Neural crest cell (in vitro differentiated cells): ENCODE results near the gene DZIP3. TPM values are rescaled to one million over a fixed set of nuclear protein-coding genes. Genes with fewer than 3 reads are reported as not detected.

ENCODE experiments used
- DNase-seq: peaks from one replicate; pipeline ENCODE4 v3.0.0; 2021; ENCODE audit warnings: low read depth, mixed read lengths, low spot score
- H3K27ac Mint-ChIP-seq: one replicate; pipeline ENCODE4 v1.8.0; 2021; ENCODE audit warnings: mild to moderate bottlenecking, mixed read lengths; ENCODE audit not compliant: unreplicated experiment
- H3K27me3 Mint-ChIP-seq: 2 replicates; pipeline ENCODE4 v1.8.0; 2021; ENCODE audit warnings: low read depth, mild to moderate bottlenecking, mixed read lengths
- H3K36me3 Mint-ChIP-seq: 2 replicates; pipeline ENCODE4 v1.8.0; 2021; ENCODE audit warnings: low read depth, mild to moderate bottlenecking, mixed read lengths
- H3K4me1 Mint-ChIP-seq: 2 replicates; pipeline ENCODE4 v1.8.0; 2021; ENCODE audit warnings: mixed read lengths
- H3K4me3 Mint-ChIP-seq: one replicate; pipeline ENCODE4 v1.8.0; 2021; ENCODE audit warnings: mild to moderate bottlenecking, mixed read lengths
- H3K9me3 Mint-ChIP-seq: 2 replicates; pipeline ENCODE4 v1.8.0; 2021; ENCODE audit warnings: mixed read lengths
- CTCF ChIP-seq: fragments of 200-600 bp; sonication (generic); conservative IDR thresholded peaks from 2 replicates; pipeline ENCODE4 v1.5.0; 2021; ENCODE audit warnings: antibody characterized with exemption, mild to moderate bottlenecking
- total RNA-seq: library from RNA; stranded (reverse); gene quantifications from 2 replicates; pipeline ENCODE4 v1.2.1, GENCODE V29; 2021

DZIP3 gene
- total RNA-seq, 1 donor from 2014 or later, result 24.2 TPM

- Mint-ChIP-seq H3K27ac (peak overlapping the region; percentile 51), H3K27me3 (no peaks in the 10 kb centered on the region), H3K9me3 (peaks cover 8% of the 10 kb centered on the region), H3K36me3 (peaks cover 22% of the 10 kb centered on the region), H3K4me1 (peaks cover 11% of the 10 kb centered on the region), H3K4me3 (no peak overlapping the region)
- TF ChIP-seq CTCF, result no peak
- no peak for DNase-seq
Measured at GRCh38 chr3:108664266-108664665, 74.7 kb downstream of the DZIP3 start.

DNA sequence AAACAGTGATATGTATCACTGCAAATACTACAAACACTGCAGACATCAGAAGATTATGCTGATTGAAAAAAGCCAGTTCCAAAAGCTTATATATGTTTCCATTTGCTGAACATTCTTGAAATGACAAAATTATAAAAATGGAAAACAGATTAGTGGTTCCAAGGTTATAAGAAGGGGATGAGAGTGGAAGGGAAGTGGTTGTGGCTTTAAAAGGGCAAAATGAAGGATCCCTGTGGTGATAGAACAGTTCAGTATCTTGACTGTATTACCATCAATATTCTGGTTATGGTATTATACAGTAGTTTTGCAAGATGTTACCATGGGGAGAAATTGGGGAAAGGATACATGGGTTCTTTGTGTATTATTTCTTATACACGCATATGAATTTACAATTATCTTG lies 77.8 kb downstream of the DZIP3 start:
- H3K36me3 Mint-ChIP-seq, result peaks cover 29% of the 10 kb centered on the region

GRCh38 chr3:108669208-108669607 lies 79.7 kb downstream of the DZIP3 start:
- DNase-seq, result no peak
- no peak overlapping the region for H3K4me3 Mint-ChIP-seq
- H3K27ac Mint-ChIP-seq, result no peak overlapping the region
- peaks cover 27% of the 10 kb centered on the region for H3K36me3 Mint-ChIP-seq
- H3K27me3 Mint-ChIP-seq, result no peaks in the 10 kb centered on the region
- H3K9me3 Mint-ChIP-seq, result peaks cover 8% of the 10 kb centered on the region
- no peak for TF ChIP-seq CTCF
- H3K4me1 Mint-ChIP-seq, result peaks cover 11% of the 10 kb centered on the region

More for the DNA sequence above, 77.8 kb downstream of the DZIP3 start:
- DNase-seq, result no peak
- no peak for TF ChIP-seq CTCF
- Mint-ChIP-seq H3K9me3 (peaks cover 8% of the 10 kb centered on the region), H3K4me1 (peaks cover 11% of the 10 kb centered on the region), H3K4me3 (no peak overlapping the region), H3K27me3 (no peaks in the 10 kb centered on the region), H3K27ac (no peak overlapping the region)

DNA sequence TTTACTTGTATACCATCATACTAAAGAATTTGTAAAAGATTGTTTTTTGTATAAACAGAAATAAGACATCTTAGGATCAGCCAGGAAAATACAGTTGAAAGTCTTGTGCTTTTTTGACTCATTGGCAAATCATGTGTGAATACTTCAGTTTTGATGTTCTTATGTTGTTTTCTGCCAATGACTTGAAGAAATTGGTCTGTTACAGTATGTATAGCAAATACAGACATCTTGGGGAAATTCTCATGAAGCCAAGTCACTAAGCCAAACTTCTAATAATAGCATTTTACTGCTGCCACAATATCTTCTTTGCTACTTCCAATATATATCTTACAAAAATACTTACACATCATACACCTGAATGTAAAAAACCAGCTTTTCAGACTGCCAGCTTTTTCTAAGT lies 83.2 kb downstream of the DZIP3 start:
- TF ChIP-seq CTCF, result no peak
- H3K27ac Mint-ChIP-seq, result no peak overlapping the region
- peaks cover 18% of the 10 kb centered on the region for H3K36me3 Mint-ChIP-seq
- H3K27me3 Mint-ChIP-seq, result no peaks in the 10 kb centered on the region
- DNase-seq, result no peak
- no peaks in the 10 kb centered on the region for H3K4me1 Mint-ChIP-seq
- no peak overlapping the region for H3K4me3 Mint-ChIP-seq
- no peaks in the 10 kb centered on the region for H3K9me3 Mint-ChIP-seq

DNA sequence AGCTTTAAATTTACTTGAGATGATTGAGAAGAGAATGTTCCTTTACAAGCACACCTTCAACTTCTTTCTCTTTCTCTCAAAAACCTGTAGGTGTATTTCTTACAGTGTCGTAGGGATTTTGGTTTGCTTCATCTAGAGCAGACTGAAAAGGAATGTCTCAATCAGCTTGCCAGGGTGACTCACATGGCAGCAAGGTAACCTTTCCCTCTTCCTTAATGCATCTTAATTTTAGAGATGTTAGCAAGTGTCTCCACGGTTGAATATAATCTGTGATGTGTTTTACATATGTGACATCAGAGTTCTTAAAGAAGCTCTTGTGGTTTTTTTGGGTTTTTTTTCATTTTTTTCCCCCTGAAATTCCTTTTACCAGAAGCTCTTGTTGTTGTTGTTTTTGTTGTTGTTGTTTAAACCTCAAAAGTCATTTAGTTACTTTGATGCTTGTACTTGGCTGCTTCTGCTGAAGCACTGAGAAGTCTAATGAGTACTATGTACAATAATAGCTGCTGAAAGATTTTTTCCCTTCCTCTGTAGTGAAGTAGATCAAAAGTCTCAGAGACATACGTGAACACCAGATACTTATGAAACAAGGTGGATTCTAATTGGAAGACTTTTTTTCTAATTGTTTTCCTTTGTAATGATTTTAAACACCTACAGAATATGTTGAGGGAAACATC lies 84.6 kb downstream of the DZIP3 start:
- H3K4me3 Mint-ChIP-seq, result no peak overlapping the region
- TF ChIP-seq CTCF, result no peak
- no peak overlapping the region for H3K27ac Mint-ChIP-seq
- H3K4me1 Mint-ChIP-seq, result no peaks in the 10 kb centered on the region
- no peaks in the 10 kb centered on the region for H3K27me3 Mint-ChIP-seq
- no peak for DNase-seq
- no peaks in the 10 kb centered on the region for H3K9me3 Mint-ChIP-seq
- H3K36me3 Mint-ChIP-seq, result peaks cover 20% of the 10 kb centered on the region
